Measurements from ENCODE around the gene LARGE1.

Gene LARGE1

DNA sequence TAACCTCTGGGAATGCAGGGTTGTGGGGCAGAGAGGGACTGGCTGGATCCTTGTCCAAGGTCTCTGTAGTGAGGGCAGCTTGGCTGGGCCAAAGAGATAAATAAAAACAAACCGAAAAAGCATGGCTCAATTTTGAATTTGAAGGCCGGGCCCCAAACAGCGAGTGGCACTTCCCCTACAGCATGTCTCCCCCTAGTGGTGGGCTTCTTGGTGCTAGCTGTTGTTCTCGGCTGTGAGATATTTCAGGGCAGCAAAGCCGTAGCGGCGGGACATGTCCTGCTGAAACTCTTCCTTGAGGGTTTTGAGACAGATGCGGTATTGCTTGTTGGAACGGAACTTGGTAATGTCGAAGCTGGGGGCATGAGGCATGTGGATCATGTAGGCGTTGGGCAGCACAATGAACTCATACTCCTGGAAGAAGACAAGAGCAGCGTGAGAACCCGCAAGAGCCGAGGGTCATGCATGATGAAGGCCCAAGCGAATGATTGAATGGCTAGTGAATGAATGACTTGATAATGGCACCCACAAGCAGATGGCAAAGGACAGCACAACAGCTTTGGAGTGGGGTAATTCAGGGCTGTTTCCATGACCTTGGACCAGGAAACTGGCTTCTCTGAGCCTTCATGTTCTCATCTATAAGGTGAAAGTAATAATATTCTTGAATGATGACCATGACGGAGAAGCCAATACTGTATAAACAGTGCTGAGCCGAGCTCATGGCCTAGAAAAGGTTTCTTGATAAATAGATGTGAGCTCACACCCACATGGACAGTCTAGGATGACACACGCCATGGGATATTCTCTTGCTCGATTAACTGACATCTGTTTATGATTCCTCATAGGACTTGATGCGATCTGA, 645.8 kb downstream of the LARGE1 start:
- no peak for DNase-seq

DNA sequence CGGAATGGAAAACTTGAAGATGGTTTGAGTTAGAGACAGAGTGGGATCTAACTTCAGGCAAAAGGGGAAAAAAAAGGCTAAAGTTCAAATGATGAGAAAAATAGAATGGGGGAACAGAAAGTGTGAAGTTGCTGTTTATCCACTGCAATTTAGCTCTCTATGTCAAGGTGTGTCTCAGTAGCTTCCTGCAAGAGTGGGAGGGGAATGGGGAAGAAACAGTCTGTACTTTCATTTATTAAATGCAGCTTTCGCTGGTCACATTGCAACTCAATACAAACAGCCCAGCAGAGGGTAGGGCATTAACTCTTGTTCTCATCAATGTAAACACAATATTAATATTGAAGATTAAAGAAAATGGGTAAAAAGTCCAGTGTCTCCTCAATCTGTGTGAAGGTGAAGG, 647.4 kb downstream of the LARGE1 start:
- no peak for DNase-seq

DNA sequence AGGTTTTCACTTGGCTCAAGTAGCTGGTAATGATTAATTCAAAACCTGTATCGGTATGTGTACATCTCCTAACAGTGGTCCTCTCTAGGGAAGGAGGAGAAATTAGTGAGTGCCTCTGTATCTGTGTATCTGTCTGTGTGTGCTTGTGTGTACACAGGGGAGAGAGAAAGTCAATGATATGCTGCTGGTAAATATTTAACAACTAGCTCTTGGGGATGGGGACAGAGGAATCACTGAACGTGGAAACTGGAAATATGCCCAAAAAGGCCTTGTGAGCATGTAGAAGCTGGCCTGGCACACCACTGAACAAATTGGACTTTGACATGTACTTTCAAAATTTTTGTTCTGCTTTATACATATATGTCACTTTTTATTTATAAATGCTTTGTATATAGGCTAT, 648.1 kb downstream of the LARGE1 start:
- no peak for DNase-seq

DNA sequence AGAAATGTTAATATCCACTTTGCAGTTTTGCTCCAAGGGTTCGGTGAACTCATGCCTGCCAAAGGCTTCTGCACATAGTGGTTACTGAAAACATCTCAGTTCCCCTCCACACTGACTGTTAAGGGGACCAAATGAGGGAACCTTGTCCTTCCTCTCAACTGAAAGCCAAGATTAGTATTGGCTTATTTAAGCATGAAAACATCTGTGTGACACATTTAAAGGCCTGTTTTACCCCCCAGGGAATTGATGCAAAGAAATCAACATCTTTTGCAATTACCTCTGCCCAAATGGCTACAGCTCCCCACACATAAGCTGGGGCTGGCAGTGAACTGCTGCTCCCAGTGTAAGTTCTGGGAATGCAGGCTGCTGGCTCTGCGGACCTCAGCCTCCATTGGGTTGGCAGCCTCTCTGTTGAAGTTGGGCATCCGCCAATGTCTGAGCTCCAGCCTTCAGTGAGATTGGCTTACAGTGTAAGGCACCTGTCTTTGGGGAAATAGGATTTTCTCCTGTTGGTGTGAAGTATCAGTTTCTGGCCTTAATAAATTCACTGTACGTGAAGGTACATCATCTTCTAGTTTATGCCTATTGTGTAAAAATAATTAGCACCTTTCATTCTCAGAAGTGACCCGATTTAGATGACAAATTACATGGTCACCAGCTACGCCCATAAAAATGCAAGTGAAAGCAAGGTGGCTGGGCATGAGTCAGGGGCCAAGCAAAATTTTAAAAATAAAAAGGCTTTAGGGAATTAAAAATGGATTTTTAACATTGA, 648.7 kb downstream of the LARGE1 start:
- no peak for DNase-seq

DNA sequence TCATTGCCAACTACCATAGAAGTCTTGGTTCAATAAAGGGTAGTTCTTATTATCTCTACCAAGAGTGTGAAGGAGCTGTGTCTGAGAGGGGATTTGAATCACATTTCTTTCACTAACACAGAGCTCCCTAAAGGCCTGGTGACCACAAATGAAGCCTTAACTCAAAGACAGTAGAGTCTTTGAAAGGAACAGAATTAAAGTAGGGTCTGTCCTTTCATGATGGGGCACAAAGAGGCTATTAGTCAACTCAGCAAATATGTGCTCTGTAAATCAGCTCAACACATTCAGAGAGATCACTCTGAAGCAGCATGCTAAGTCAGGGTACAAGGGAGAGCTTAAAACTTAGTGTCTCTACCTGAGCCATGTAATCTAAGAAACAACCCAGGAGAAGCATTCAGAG, 649.7 kb downstream of the LARGE1 start:
- no peak for DNase-seq

DNA sequence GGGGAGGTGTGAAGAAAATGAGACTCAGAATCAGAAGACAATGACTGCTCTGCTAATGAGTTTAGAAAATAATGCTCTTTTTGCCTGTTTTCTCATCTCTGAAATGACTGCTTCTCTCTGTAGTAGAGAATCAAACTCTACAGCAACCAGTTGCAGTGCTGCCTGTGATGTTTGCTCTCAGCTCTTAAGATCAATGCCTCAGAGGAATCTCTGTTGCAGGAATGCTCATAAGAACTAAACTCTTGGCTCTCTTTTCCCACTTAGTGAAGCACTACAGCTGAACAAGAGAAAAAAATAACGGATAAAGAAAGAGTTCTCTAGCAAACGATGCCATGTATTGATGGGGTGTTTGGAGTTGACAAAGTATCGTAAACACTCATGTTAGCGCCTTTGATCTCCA, 658.6 kb downstream of the LARGE1 start:
- DNase-seq, result no peak

DNA sequence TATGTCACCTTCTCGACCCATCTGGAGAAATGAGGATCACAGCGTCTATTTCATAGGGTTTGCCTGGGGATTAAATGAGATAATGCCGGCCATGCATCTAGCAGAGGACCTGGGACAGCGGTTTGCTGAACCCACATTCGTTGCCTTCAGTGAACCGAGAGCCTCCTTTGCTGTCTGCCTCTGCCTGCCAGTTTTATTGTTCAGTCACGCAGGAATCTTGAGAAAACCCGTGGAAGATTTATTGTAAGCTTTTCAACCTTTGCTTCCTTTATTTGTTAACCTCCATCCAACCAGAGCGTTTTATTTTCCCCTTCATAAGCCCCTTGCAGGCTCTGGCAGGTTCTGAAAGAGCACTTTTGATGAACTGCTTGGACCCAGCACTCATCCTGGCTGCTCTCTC, 659.8 kb downstream of the LARGE1 start:
- no peak for DNase-seq

DNA sequence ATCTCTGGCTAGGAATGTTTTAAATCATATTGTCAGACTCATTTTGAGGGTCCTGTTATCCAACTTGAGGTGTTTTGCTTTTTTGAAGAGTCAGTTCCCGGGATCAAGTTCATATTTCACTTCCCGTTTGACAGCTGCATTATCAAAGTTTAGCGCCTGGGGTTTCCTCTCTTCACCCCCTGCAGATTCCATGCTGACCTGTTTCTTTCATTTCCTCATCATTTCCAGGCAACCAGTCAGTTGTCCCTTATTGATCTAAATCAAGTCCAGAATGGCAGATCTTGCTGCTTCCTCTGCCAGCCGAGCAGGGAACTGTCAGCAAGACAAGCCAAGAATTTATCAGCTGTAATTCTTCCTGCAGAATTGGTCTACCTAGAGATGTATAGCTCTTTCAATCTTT, 664.5 kb downstream of the LARGE1 start:
- no peak for DNase-seq

DNA sequence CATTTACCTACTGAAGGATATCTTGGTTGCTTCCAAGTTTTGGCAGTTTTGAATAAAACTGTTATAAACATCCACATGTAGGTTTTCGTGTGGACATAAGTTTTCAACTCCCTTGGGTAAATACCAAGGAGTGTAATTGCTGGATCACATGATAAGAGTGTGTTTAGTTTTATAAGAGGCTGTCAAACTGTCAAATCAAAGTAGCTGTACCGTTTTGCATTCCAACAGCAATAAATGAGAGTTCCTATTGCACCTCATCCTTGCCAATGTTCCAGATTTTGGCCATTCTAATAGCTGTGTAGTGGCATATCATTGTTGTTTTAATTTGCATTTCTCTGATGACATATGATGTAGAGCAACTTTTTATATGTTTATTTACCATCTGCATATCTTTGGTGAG, 671.3 kb downstream of the LARGE1 start:
- DNase-seq, result no peak

DNA sequence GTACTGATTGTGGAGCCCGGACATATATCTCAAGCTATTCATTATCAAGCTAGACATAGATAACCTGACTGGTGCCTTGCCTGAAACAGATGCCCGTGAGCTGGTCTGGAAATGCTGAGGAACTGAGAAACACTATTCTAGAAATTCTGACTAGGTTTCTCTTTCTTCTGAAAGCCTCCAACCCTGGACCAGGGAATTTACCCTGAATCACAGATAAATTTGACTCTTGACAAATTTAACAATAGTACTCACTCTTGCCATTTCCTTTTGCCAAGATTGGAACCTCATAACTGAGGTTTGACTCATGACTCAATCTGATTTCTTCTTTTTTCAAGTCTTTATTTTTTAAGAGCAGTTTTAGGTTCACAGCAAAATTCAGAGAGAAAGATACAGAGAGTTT, 672.5 kb downstream of the LARGE1 start:
- DNase-seq, result no peak

DNA sequence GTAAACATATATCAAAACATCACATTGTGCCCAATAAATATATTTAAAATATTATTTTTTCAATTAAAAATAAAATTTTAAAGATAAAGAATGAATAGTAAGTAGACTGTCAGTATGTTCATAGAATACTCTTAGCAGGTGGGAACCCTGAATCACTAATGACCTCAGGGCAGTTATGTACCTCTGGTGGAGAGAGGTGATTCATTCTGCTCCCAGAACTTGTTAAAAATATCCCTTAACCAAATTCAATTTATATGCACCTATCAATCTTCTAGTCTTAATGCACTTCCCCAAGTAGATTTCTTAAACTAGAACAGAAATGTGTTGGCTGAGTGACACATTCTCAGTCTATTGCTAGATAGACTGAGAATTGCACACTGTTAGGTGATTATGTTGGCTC, 678.2 kb downstream of the LARGE1 start:
- DNase-seq, result no peak

DNA sequence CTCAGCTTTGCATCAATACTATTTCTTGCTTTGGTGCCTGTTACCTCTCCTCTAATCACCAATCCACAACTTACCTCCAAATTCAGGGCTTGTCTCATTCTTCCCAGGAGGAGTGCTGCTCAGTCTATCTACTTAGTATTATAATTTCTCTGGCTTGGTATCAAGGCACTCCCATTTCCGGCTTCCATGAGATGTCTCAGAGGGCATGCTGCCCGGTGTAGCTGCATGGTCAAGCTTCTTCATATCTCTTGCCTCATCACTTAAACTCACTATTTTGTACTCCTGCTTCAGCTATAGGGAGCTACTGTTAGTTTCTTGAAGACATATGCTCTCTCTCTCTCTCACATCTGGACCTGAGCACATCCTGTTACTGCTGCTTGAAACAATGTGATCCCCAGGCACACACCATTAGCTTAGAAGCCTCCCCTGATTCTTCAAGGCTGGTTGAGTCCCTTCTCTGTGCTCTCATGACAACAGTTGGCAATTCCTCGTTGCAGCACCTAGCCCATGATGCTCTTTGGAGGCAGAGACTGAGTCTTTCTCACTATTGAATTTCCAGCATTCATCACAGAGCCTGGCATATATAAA, 679.3 kb downstream of the LARGE1 start:
- DNase-seq, result no peak

DNA sequence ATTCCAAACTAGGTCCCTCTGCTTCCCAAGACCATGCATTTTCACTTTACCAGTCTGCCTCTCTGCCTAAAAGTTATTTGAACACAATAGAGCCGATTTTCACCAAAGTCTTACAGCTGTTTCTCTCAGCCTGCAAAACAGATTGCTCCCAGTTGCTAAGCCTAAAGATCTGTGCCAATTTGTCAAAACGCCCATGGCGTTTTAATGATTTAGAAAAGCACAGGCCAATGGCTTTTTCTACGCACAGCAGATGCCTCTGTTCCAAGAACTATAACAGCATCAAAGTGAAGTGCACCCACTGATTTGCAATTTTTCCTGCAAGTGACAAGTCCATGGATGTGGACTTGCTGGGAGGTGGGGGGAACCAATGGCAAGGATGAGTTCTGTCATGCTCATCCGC, 688.2 kb downstream of the LARGE1 start:
- no peak for DNase-seq

DNA sequence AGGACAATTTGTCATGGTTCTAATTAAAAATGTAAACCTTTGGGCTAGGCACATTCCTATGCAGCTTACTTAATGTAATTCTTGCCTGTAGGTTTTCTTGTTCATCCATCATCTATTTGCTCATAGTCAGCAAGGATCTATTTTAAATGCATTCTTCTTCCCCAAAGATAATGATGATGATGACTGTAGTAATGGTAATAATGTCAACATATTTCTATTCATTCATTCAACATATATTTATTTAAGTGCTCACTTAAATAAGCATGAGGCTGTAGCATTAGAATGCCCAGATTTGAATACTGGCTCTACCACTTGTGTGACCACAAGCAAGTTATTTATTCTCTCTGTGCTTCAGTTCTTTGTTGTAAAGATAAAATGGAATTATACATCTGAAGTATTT, 692.5 kb downstream of the LARGE1 start:
- no peak for DNase-seq

DNA sequence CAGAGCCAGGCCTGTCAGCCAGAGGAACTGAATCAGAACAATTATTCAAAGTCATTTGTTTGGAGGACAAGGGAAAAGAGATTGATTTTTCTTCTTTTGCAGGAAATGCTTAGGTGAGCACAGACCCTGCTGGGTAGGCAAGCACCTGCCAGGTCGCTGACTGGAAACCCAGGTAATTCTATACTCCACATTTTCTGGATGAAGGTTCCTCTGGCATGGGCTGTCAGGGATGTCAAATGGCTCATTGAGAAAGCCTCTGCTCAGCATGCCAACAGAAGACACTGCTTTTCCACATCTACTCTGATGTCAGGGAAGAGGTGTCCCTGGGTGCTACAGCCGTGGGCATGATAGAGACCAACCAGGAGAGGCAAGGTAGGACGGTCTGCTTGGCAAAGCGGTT, 695.4 kb downstream of the LARGE1 start:
- DNase-seq, result no peak
